Ishikawa (cell line): ENCODE data around the gene ARL3.
A peak's percentile ranks its signal among the peaks of the same experiment; 100 is the strongest.

ENCODE experiments used
- CEBPB ChIP-seq: IDR thresholded peaks from 2 replicates; pipeline ENCODE4 v1.6.1; 2012
- CREB1 ChIP-seq: IDR thresholded peaks from 2 replicates; pipeline ENCODE4 v1.6.1; 2012; ENCODE audit warnings: low read depth
- EGR1 ChIP-seq: IDR thresholded peaks from 2 replicates; pipeline ENCODE4 v1.6.1; 2012
- EP300 ChIP-seq: IDR thresholded peaks from 2 replicates; pipeline ENCODE4 v1.6.1; 2012; ENCODE audit warnings: borderline replicate concordance
- FOXM1 ChIP-seq: IDR thresholded peaks from 2 replicates; pipeline ENCODE4 v1.6.1; 2012; ENCODE audit warnings: low read depth, borderline replicate concordance
- MAX ChIP-seq: IDR thresholded peaks from 2 replicates; pipeline ENCODE4 v1.6.1; 2012
- NFIC ChIP-seq: IDR thresholded peaks from 2 replicates; pipeline ENCODE4 v1.6.1; 2012
- RAD21 ChIP-seq: IDR thresholded peaks from 2 replicates; pipeline ENCODE4 v1.6.1; 2012; ENCODE audit warnings: low read depth
- REST ChIP-seq: IDR thresholded peaks from 2 replicates; pipeline ENCODE4 v1.6.1; 2012; ENCODE audit warnings: low read depth, mild to moderate bottlenecking
- TAF1 ChIP-seq: IDR thresholded peaks from 2 replicates; pipeline ENCODE4 v1.6.1; 2012; ENCODE audit warnings: low read depth, mild to moderate bottlenecking
- TCF12 ChIP-seq: IDR thresholded peaks from 2 replicates; pipeline ENCODE4 v1.6.1; 2012; ENCODE audit warnings: low read depth
- TEAD4 ChIP-seq: IDR thresholded peaks from 2 replicates; pipeline ENCODE4 v1.6.1; 2012
- USF1 ChIP-seq: IDR thresholded peaks from 2 replicates; pipeline ENCODE4 v1.6.1; 2012
- YY1 ChIP-seq: IDR thresholded peaks from 2 replicates; pipeline ENCODE4 v1.6.1; 2012; ENCODE audit warnings: low read depth
- ZBTB7A ChIP-seq: IDR thresholded peaks from 2 replicates; pipeline ENCODE4 v1.6.1; 2012; ENCODE audit warnings: low read depth

Gene ARL3

GRCh38 chr10:102644066-102644645 lies 70.0 kb downstream of the ARL3 start, which contains the start of gene TRIM8:
TSS of gene TRIM8 (plus strand) at chr10:102644479. CDS start at chr10:102644618, 139 bp downstream.
- TF ChIP-seq CREB1 (no peak), MAX (no peak), REST (no peak), NFIC (no peak), EGR1 (no peak), USF1 (no peak), TEAD4 (no peak; the same call in 1 of the 2 replicates), EP300 (peak; percentile 36; the same call in 1 of the 2 replicates), YY1 (peak; percentile 15), ZBTB7A (no peak; the same call in 1 of the 2 replicates), TAF1 (peak; percentile 24; the same call in 1 of the 2 replicates), TCF12 (no peak), RAD21 (no peak)

- TF ChIP-seq CREB1 (no peak), EP300 (0 out of 2 replicates have a peak, but pooled peaks have one; percentile 5), ZBTB7A (peak; percentile 88), EGR1 (no peak; the same call in 1 of the 2 replicates), TAF1 (peak; percentile 17; the same call in 1 of the 2 replicates), NFIC (no peak), MAX (no peak), USF1 (no peak; the same call in 1 of the 2 replicates), TCF12 (peak; percentile 6; the same call in 1 of the 2 replicates), YY1 (peak; percentile 60)
These were observed 70.7 kb downstream of the ARL3 start for GRCh38 chr10:102643336-102644065.

- TF ChIP-seq FOXM1 = no peak
- no peak for TF ChIP-seq CEBPB
- TF ChIP-seq TAF1 = no peak; the same call in 1 of the 2 replicates
- peak; percentile 67; the same call in 1 of the 2 replicates for TF ChIP-seq YY1
- no peak for TF ChIP-seq MAX
- peak; percentile 30; the same call in 1 of the 2 replicates for TF ChIP-seq ZBTB7A
- no peak for TF ChIP-seq NFIC
- peak; percentile 22; the same call in 1 of the 2 replicates for TF ChIP-seq EP300
- no peak for TF ChIP-seq TCF12
- no peak for TF ChIP-seq USF1
- TF ChIP-seq TEAD4 = no peak
- TF ChIP-seq RAD21 = no peak
These were observed 71.4 kb downstream of the ARL3 start for GRCh38 chr10:102642736-102643335.

GRCh38 chr10:102641880-102642735 lies 72.1 kb downstream of the ARL3 start:
- TF ChIP-seq CEBPB (0 out of 2 replicates have a peak, but pooled peaks have one; percentile 4), TEAD4 (no peak), YY1 (no peak), FOXM1 (no peak), NFIC (no peak), MAX (peak; percentile 58; the same call in 1 of the 2 replicates), ZBTB7A (peak; percentile 92), TAF1 (peak; percentile 70), EGR1 (no peak), TCF12 (peak; percentile 41; the same call in 1 of the 2 replicates), CREB1 (peak; percentile 55), EP300 (peak; percentile 33; the same call in 1 of the 2 replicates), REST (no peak), USF1 (peak; percentile 96), RAD21 (no peak)
